Measurements from ENCODE around the gene BRINP2. TPM values are rescaled to one million over a fixed set of nuclear protein-coding genes. Genes with fewer than 3 reads are reported as not detected.
A peak's percentile ranks its signal among the peaks of the same experiment; 100 is the strongest.

Gene BRINP2
- total RNA-seq, 4 donors from 2014 or later: 0.16 to 2.4 (median 0.40) TPM

DNA sequence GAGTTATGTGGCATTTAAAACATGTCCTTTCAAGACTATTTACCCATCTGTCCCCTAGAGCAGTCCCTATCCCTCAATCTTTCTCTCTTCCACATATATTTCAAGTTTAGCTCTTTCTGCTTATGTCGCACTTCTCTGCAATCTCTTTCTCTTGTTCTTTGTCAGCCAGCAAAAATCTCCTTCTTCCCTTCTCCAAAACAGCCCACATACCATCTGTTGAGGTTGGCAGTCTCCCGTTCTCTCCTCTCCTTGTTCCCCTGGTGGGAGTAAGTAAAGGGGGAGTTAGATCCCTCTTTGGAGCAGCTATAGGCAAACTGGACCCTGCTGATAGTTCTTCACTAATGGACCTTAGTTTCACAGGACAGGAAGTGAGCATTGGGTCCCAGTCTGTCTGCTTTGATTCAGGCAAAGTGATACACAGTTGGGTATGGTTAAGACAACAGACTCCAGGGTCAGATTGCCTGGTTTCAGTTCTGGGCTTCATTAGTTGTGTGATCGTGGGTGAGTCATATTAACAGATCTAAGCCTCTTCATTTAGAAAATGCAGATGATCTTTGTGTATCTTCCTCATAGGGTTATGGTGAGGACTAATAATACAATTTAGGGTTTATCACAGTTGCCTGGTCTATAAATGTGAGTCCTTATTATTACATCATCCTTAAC lies 19.7 kb downstream of the BRINP2 start:
- no peak for ATAC-seq (ENCODE audit: low FRiP score)
- DNase-seq (ENCODE audit: low spot score): no peak
- TF ChIP-seq, protein P1, sequence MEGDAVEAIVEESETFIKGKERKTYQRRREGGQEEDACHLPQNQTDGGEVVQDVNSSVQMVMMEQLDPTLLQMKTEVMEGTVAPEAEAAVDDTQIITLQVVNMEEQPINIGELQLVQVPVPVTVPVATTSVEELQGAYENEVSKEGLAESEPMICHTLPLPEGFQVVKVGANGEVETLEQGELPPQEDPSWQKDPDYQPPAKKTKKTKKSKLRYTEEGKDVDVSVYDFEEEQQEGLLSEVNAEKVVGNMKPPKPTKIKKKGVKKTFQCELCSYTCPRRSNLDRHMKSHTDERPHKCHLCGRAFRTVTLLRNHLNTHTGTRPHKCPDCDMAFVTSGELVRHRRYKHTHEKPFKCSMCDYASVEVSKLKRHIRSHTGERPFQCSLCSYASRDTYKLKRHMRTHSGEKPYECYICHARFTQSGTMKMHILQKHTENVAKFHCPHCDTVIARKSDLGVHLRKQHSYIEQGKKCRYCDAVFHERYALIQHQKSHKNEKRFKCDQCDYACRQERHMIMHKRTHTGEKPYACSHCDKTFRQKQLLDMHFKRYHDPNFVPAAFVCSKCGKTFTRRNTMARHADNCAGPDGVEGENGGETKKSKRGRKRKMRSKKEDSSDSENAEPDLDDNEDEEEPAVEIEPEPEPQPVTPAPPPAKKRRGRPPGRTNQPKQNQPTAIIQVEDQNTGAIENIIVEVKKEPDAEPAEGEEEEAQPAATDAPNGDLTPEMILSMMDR (IDR thresholded peaks at IDR 0.05): no peak

DNA sequence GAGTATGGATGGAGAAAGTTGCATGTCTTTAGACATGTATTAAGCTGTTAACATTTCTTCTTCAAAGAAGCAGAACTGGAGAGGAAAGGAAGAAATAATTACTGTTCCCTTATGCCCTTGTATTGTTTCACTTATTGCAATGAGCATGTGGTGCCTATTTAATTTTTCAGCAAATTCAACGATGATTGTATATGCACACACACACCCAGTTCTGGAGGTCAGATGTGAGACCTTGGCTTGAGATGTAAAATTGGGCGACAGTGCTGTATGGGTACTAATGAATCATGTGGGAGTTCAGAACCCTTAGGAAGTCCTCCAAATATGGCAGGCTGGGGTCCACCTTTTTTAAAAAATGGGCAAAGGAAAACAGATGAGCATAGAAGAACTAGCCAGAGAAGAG lies 27.5 kb downstream of the BRINP2 start:
- TF ChIP-seq, protein P1 (IDR thresholded peaks at IDR 0.05): no peak
- no peak for ATAC-seq (ENCODE audit: low FRiP score)
- no peak for DNase-seq (ENCODE audit: low spot score)

DNA sequence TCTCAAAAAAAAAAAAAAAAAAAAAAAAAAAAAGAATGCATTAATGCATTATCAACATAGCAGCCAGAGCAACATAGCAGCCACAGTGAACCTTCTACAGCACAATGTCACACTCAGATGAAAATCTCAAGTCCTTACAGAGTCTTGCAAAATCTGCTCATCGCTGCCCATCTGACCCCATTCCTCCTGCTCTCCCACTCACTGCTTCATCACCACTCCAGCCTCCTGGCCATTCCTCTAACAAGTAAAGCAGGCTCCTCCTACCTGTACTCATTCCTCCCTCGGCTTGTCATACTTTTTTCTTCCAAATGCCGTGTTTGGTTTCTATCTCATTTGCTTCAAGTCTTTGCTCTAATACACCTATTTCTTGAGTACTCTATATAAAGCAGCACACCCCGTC lies 29.5 kb downstream of the BRINP2 start:
- TF ChIP-seq, protein P1 (IDR thresholded peaks at IDR 0.05): no peak
- DNase-seq (ENCODE audit: low spot score) (no peak), ATAC-seq (ENCODE audit: low FRiP score) (peak; percentile 96)

DNA sequence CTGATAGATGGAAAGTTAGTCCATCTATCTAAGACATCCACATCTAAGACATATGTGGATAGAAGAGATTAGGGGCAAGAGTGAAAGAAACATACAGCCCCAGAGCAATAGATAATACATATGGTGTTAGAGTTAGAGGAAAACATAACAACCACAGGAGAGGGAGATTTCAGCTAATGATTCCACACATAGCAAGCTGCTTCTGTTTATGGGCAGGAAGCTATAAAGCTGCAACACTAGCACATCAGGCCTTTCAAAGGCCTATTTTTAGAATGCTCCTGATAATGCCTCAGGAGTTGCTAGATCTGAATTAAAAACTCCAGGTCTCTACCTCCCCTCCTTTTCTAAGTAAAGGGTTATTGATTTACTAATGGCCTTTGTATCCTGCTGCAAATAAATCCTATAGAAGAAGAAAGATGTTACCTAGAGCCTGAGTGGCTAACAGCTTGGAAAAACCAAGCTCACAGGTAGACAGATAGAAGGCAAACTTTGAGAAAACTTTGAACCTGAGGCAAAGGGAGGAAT lies 36.1 kb downstream of the BRINP2 start:
- TF ChIP-seq, protein P1 (IDR thresholded peaks at IDR 0.05): no peak
- DNase-seq (ENCODE audit: low spot score) (no peak), ATAC-seq (ENCODE audit: low FRiP score) (no peak)

DNA sequence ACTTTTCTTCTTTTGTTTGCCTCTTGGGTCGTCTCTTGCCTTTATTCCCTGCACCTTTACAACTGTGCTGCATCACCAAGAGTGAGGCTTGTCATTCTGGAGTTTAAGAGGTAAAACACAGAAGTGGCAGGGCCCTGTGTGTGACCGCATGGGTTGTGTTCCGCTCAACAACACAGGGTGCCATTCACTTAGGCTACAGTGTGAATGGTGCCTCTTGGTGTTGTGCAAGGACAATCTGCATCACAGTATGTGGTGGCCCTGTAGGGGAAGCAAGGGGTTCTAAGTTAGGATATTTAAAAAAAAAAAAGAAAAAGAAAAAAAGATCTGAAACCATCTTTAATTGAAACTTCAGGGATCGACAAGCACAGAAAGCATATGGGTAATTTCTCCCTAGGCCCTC lies 38.2 kb downstream of the BRINP2 start:
- TF ChIP-seq, protein P1 (IDR thresholded peaks at IDR 0.05): no peak
- ATAC-seq (ENCODE audit: low FRiP score) (no peak), DNase-seq (ENCODE audit: low spot score) (no peak)

DNA sequence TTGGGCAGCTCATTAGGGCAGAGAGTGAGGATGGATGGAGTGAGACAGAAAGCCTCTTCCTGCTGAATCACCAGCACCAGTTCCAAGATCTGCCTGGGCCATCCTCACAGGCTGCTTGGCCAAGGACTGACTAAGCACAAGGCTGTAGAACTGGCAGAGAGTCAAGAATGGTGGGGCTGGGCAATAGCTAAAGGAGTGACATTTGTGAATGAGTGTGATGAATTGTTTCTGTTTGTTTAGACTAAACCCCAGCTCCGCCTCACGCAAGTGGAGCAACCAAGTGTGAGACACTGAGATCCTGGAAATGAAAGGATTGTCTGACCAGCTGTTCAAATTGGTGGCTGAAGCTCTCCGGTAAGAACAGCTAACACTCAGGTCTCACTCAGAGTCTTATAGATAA lies 38.6 kb downstream of the BRINP2 start:
- ATAC-seq (ENCODE audit: low FRiP score) (peak; percentile 100), DNase-seq (ENCODE audit: low spot score) (peak; percentile 65)
- TF ChIP-seq, protein P1 (IDR thresholded peaks at IDR 0.05): no peak

DNA sequence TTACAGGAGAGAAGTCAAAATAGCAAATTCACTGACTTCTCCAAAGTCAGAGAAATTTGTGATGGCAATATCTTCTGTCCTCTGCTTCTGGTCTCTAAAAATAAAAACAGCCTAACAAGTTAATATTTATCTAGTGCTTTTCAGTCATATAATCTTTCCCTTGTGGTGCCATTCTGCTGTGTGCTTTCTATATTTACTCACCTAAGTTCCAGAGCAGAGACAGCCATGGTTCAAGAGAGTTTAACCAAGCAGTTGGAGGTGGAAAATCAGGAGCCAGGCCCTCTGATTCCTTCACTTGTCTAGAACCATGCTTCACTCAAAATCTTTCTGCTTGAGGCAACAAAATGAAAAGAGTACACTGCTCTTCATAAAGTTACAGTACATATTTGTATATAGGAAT lies 39.3 kb downstream of the BRINP2 start:
- TF ChIP-seq, protein P1 (IDR thresholded peaks at IDR 0.05): no peak
- no peak for DNase-seq (ENCODE audit: low spot score)
- ATAC-seq (ENCODE audit: low FRiP score): no peak

Measured in omental fat pad (tissue), 4 donors.